GM19467 (cell line): Measurements from ENCODE around the gene CA4.
"Not testable (repeated sequence)": the region's sequence is repeated elsewhere in the genome, so short reads cannot be mapped to it uniquely, and the experiment has no call there.

ENCODE experiments used
- ATAC-seq: cut with Tn5 transposase; IDR thresholded peaks from one replicate; pipeline ENCODE4 v1.9.1; 2021; ENCODE audit warnings: mild to moderate bottlenecking, moderate library complexity; ENCODE audit not compliant: unreplicated experiment

The CA4 gene

DNA sequence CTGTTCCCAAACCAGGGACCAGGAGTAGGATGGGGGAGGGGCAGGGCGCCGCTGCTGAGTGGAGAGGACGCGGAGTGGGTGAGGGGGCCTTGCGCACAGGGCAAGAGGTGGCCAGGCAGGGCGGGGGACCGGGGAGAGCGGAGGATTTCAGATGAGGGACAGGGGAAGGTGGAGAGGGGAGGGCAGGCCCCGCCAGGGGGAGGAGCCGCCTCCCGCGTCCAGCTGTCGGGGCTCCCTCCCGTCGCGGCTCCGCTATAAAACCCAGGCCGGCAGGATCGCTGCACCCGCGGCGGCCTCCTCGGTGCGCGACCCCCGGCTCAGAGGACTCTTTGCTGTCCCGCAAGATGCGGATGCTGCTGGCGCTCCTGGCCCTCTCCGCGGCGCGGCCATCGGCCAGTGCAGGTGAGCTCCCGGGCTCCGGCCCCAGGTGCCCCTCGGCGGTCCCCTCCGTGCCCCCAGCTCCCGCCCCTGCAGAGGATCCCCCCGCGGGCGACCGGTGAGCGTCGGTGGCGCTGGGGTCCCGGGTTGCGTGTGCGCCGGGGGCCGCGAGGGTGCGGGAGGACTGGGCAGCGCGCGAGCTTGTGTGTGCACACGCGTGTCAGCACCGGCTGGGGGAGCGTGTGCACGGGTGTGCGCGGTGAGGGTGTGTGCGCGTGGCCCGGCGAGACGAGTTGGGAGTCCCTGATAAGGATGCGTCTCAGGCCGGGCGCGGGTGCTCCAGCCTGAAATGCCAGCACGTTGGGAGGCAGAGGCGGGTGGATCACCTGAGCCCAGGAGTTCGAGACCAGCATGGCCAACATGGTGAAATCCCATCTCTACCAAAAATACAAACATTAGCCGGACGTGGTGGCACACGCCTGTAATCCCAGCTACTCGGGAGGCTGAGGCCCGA lies at the start of gene CA4:
Gene CA4, plus strand, starts transcription at position 283 of the 892 bp plus-strand sequence. Its CDS starts 62 bp downstream, at position 345.
- ATAC-seq, result no peak

DNA sequence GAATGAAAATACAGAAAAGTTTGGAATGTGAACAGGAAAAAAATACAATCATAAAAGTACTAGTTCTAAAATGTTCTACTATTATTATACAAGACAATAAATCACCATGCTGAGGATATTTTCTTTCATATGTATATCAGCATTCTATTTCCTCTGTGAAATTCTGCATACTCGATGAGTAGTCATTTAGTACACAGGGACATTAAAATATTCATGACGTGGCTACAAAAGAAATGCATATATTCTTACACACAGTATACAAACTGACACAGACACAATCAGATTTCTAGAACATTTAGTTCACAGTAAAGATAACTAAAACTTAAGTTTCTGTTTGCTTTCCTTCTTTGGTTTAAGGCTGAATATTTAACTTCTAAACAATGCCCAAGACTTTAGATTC lies 49.2 kb upstream of the CA4 start:
- not testable (repeated sequence) for ATAC-seq

DNA sequence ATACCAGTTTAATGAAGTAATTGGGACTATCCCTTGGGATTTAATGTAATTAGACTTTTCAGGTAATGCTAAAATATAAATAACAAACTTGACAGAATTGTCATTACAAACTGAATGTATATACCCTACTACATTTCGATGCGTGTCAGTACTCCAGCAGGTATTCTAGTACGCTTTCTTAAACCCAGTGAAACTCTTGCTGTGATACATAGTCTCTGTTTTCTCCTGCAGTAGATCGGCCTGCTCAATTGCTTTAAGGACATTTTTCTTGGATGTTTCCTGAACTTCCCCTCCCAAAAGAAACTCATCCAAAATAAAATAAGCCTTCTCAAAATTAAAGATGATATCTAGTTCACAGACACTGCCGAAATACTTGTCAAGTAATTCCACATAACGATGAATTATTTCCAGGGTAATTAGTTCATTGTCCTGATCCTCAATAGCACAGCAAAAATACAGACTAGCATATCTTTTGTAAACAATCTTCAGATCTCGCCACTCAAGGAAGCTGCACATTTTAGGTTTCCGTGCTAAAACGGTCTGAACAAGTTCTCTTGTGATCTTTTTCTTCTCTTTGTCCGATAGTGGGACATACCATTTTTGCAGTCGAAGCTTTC lies 47.6 kb upstream of the CA4 start:
- not testable (repeated sequence) for ATAC-seq

DNA sequence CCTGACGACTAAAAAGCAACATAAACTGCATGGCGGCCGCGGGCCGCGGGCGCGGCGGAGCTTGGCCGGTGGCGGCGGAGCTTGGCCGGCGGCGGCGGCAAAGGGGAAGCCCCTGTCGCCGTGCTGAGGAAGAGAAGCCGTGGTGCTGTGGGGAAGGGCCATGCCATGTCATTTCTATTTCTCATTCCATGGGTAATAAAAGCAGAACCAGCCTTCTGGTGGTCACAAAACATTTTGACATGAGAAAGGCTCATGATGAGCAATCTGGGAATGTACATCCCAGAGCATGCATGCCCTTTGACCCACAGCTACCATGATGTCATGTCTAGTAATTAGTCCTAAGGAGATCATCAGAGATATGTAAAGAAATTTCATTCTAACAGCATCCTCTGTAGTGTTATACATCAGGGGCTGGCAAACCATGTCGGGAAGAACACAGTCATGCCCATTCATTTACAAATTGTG lies 47.1 kb upstream of the CA4 start:
- no peak for ATAC-seq

DNA sequence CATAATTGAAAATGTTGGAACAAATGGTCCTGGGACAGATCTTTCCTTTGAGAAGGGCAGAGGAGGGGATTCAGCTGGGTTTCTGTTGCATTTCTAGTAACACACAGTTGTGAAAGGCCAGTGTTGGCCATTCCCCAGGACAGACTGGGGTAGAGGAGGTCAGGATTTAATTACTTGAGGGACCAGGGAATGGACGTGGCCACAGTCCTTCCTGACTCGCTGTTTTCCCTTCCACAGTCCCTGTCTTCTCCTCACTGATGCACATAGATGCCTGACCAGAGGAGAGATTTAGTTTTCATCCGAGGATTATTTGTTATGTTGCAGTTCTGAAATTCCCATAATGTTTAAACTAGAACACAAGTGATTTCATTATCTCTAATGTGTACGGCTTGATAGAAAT lies 45.8 kb upstream of the CA4 start:
- ATAC-seq, result no peak

DNA sequence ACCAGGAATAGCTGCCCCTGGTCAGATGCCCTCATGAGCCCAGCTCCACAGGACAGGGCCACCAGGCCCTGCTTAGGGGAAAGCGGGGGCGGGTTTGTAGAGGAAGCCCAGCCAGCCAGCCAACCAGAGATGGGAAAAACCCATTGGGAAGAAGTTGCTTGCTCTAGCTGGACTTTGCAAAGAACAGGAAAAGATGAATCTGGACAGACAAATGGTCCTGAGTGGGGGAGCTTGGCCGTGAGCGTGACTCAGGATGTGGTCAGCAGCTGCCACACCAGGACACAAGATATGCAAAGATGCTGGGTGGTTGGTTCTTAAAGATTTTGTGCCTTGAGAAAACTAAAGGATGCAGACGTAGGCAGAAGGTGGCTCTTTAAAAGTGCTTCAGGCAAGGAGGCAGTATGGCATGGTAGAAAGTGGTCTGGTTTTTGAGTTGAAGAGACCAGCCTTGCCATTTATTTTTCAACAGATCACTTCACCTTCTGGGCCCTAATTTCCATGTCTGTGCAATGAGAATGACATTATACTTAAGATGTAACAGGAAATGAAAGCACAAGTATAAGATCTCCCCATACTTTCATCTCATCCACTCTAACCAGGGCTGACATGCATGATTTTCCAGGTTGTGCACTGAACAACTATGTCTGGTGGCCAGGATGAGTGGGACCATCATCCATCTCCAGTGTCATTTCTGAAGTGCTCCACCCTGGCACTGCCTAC lies 43.3 kb upstream of the CA4 start:
- no peak for ATAC-seq

DNA sequence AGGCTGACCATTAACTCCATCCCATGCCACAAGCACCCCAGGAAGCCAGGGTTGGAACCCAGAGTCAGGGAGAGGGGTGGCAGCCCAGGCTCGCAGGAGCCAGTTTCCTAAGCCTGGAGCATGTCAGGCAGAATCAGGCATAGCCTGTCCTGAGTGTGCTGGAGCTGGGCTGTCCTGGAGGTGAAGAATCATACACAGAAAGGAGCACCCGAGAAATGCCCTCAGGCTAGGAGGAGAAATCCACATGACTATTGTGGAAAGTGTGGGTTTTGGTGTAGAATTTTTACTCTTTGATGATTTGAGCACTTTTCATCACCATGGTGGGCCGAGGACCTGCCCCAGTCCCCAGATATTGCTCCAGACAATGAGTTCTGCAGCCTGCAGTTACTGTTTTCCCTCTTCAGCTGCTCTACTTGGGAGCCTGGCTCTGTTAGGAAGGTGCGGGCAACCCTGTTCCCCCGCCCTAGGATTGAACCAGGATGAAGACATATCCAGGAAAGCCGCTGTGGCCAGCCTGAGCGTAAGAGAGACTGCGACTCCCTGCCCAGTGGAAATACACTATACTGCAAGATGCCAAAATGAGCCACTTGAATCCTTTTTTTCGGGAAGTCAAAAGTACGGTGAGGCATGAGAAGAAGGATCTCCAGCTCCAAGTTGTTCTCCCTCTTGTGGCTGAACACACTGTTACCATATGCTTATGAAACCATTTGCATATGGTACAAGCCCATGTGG lies 42.1 kb upstream of the CA4 start:
- no peak for ATAC-seq

DNA sequence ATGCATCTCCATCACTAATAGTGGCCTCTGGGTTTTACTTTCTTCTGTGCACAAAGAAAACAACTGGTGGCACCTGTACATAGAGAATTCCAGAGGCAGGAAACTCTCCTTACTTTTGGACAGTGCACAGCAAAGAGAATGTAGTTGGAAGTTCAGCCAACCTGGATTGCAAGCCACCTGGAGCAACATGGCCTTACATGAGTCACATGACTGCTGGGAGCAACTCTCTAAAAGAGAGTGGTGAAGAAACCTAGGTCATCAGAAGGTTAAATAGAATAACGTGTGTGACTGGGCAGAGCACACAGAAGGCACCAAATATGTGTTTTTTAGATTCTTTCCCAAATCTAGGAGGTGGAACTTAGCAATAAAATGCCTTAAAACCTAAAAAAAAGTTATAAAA lies 41.5 kb upstream of the CA4 start:
- not testable (repeated sequence) for ATAC-seq

DNA sequence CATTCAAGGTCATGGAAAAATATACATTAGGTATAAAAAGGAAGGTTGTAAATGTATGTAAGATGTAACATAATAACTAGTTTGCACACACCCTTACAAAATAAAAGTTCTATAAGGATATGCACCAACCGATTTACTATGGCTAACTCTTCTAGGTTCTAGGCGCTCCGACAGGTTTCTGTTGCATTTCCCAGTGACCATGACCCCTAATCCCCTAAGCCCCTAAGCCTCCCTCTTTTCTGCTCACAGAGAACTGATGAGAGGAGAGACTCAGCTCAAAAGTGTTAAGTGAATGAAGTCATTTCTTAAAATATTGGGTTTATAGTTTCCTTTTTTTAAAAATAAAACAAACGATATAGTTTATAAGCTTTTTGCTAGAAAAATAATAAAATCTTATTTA lies 41.1 kb upstream of the CA4 start:
- no peak for ATAC-seq

DNA sequence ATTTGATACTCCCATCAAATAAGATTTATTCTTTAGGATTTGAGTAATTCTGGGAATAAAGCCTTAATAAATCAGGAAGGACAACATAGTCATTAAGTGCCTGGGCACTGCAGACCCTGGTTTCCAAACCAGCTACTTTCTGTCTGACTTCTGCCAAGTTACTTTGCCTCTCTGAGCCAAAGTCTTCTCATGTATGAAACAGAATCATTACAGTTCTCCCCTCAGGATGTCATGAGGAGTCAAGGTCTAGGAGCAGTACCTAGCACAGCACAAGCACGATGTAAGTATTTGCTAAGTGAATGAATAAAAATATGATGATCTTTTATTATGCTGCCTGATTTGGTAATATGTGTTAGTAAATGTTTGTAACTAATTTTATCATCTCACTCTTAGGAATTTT lies 40.6 kb upstream of the CA4 start:
- no peak for ATAC-seq

DNA sequence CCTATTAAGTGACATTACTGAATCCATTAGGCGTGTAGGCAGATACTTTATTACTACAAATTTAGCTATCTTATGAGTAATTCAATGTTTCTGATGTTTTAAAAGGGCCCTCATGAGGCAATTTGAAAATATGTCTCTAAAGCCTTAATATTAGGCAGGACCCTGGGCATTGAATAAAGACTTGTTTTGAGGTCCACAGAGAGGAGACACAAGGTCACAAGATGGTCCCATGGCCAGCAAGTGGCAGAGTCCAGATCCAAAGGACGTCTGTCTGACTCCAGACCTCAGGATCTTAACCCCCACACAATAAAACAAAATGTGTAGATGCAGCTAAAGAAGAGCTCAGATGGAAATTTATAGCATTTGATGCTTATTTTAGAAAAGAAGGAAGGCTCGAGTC lies 39.2 kb upstream of the CA4 start:
- ATAC-seq, result no peak

DNA sequence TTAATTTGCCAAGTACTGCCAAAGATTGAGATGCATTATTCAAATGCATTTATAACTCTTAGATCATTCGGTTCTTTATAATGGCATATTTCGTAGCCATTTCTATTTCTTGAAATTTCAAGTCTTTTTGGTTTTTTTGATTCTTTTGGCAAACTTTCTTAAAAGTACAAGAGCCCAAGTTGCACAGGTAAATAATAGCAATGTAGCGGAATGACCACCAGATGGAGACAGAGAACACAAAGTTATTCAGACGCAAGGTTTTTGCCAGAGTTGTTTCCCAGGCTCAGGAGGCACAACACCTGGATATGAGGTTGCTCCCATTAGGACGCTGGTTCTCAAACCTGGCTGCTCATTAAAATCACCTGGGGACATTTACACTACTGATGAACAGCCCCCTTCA lies 38.1 kb upstream of the CA4 start:
- not testable (repeated sequence) for ATAC-seq

DNA sequence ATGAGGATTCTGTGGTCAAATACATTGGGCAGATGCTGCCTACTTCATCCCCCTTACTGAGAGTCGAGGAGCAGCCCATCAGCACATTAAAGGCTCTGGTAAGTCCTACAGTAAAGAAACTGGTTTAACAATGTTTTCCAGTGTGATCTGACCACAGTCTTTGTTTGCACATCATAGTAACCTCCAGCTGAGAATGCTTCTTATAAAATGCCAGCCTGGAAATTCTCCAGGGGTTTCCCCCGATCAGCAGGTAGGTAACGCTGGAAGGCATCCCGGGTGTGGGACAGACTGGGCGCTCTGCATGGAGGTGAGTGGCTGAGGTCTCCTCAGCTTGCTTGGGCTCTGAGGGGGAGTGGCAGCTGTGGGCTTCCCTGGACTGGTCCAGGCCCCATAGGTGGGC lies 34.4 kb upstream of the CA4 start:
- not testable (repeated sequence) for ATAC-seq

DNA sequence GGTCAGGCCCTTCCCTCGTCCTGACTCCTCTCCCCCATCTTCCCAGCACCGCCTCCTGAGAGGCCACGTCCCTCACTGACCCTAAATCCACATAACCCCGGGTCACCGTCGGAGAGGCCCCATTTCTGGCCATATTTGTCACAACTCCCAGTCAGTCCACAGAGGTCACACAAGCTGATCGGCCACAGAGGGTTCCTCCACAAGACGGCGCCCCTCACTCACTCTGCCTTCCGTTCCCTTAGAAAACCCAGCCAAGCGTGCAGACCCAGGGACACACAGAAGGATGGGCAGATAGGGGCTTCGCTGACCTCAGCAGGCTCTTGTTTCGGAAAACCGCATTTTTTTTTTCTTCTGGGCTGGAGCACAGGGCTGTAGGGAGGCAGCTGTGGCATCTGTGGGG lies 33.6 kb upstream of the CA4 start:
- ATAC-seq, result not testable (repeated sequence)

DNA sequence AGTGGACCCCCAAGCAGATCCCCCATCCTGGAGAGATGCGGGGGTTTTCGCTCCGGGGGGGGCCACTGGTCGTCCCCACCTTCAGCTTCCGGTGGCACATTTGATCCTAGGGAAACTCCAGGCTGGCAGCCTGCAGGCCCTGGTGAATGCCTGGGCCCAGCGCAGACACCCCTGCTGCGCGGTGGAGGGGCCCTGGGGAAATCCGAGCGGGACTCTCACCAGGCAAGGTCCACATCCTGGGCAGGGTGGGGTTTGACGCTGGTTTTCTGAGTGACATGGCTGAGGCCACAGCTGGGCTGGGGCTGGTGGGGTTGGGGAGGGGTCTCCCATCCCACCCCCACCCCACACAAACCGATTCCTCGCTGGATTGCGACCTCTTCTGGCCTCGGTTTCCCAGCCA lies 30.6 kb upstream of the CA4 start:
- not testable (repeated sequence) for ATAC-seq

DNA sequence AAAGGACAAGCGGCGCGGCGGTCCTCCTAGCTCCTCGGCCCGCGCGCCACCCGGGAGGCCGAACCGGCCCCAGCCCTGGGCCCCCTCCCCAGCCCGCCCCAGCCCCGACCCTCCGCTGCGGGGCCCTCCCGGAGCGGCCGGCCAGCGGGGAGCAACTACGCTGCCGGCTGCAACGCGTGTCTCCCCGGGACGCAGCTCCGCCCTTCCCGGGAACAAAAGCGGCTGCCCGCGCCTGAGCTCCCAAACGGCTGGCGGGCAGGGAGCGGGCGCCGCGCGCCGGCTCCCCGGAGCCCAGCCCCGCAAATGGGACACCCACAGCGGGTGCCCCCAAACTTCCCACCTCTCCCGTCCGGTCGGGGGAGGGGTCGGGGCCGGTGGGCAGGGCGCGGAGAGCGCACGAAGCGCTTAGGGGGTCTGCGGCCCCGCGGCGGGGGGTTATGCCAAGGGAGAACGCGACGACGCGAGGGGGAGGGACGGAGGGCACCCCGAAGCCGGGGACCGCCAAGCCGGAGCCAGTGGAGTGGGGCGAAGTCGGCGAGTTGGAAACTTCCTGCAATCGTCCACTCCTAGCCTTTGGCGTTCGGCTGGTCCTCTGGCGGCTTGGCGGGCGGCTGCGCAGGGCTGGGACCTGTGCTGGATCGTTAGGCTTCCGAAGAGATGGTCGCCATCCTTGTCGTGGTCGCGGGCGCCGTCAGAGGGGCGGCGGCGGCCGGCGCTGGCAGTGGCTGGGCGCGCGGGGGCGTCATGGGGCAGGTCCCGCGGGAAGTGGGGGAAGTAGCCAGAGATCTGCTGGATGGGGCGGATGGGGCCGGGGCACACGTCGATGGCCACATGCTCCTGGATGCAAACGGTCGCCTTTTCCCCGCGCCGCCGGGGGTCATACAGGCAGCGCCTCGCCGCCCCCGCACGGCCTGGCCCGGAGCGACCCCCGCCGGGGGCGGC lies 29.7 kb upstream of the CA4 start:
- ATAC-seq, result not testable (repeated sequence)

DNA sequence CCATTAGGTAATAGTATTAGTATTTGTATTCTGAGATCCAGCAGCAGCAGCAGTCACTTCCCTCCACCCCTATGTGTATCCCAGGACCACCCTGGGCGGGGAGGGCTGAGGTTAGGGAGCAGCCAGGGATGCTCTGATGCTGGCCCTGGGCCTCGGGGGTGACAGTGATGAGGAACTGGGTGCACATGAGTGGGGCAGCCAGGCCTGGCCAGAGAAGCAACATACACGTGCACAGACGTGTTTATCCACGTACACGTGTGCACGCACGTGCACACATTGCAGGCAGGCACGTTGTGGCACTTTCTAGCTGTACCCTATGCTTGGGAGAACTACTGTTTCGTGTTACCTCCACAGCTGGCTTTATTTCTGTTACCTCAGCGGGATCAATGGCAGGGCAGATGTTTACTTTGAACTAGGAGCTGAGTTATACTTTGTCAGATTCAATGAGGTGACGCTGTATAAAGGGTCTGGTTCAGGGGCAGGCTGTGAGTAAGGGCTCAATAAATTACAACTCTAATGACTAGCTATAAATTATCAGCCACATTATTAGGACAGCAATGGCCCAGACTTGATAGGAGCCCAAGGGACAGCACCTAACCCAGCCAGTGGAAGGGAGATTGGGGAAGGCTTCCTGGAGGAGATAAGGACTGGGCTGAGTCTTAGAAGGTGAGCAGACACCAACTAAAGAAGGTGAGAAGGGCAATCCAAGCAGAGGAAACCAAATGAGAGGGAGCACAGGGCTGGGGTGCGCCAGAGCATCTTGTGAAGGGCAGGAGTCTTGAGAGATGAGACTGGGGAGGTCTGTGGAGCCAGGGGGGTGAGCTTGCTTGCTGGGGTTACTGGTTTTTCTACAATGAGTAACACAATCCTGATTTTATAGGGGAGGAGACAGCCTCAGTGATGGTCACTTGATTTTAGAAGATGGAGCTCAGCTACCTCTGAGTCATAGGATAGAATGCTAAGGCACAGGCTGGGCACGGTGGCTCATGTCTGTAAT lies 22.4 kb upstream of the CA4 start:
- no peak for ATAC-seq

DNA sequence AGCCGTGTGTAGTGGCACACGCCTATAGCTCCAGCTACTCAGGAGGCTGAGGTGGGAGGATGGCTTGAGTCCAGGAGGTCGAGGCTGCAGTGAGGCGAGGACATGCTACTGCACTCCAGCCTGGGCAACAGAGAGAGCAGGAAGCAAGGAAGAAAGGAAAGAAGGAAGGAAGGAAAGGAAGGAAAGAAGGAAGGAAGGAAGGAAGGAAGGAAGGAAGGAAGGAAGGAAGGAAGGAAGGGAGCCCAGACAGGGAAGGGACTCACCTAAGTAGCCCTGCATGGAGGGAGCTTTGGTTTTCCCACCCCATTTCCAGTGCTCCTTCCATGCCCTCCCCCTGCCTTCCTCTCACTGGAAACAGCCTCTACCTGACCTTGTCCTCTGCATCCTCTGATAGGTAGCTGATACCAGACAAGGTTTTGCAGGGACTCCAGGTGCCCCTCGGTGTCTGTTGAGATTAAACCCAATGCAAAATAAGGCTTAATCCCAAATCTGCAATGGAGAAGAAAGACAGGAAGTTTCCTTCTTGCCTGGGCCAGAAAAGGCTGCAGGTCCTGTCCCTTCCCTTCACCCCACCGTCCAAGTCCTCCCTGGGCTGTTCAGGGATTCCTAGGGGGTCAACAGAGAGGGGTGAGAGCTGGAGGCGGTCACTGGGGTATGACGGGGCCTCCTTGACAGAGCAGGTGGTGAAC lies 21.5 kb upstream of the CA4 start:
- ATAC-seq, result no peak
